Heart right ventricle (tissue), 16 donors: ENCODE data around the gene UTP11. TPM values are rescaled to one million over a fixed set of nuclear protein-coding genes. Genes with fewer than 3 reads are reported as not detected.

Source experiments
- ATAC-seq, 8 donors: fragments of 200-7000 bp; cut with Tn5 transposase; one replicate each; pipeline ENCODE4 v1.9.1; 2020; ENCODE audit warnings: mild to moderate bottlenecking in 8 of 8, moderate library complexity in 8 of 8, moderate number of reproducible peaks in 1 of 8
- DNase-seq, 2 donors: peaks; one replicate each; pipeline ENCODE4 v3.0.0-alpha.2; 2020
- H3K27ac ChIP-seq, 10 donors: fragments of 200-600 bp; sonication (generic) in 2 of 10; one replicate each; pipeline versions ENCODE4 v1.5.0 to v1.8.0; 2020 to 2022; ENCODE audit warnings: mild to moderate bottlenecking in 3 of 10
- H3K27me3 ChIP-seq, 7 donors: fragments of 200-600 bp; one replicate each; pipeline ENCODE4 v1.8.0; 2021 to 2022; ENCODE audit warnings: mild to moderate bottlenecking in 2 of 7
- H3K36me3 ChIP-seq, 9 donors: fragments of 200-600 bp; sonication (generic) in 1 of 9; one replicate each; pipeline versions ENCODE4 v1.5.0 to v1.8.0; 2020 to 2022; ENCODE audit warnings: mild to moderate bottlenecking in 2 of 9
- H3K4me1 ChIP-seq, 9 donors: fragments of 200-600 bp; sonication (generic) in 1 of 9; one replicate each; pipeline versions ENCODE4 v1.5.0 to v1.8.0; 2020 to 2022; ENCODE audit warnings: mild to moderate bottlenecking in 4 of 9
- H3K4me3 ChIP-seq, 10 donors: fragments of 200-600 bp; sonication (generic) in 2 of 10; one replicate each; pipeline versions ENCODE4 v1.5.0 to v1.8.0; 2020 to 2022; ENCODE audit warnings: mild to moderate bottlenecking in 7 of 10, moderate library complexity in 2 of 10
- H3K9me3 ChIP-seq, 11 donors: fragments of 200-600 bp in 10 of 11; sonication (generic) in 2 of 11; one replicate each; pipeline versions ENCODE4 v1.5.0 to v1.8.0; 2013 to 2022; ENCODE audit warnings: mild to moderate bottlenecking in 2 of 11, control low read depth in 1 of 11, moderate library complexity in 1 of 11
- CTCF ChIP-seq, 9 donors: fragments of 200-600 bp; sonication (generic) in 2 of 9; IDR thresholded peaks; one replicate each; pipeline versions ENCODE4 v1.5.0 to v1.8.0; 2021 to 2022; ENCODE audit warnings: antibody characterized with exemption in 9 of 9, mild to moderate bottlenecking in 5 of 9, moderate library complexity in 1 of 9
- WGBS, 2 donors: extraction: QIAGEN DNeasy Blood & Tissue Kit; methylation state at CpG; one replicate each; pipeline ENCODE4 v1.1.7; 2013; ENCODE audit warnings: inconsistent platforms in 1 of 2; 5-methylcytosine and 5-hydroxymethylcytosine counted together
- intact Hi-C, 10 donors: fragments of 100-400 bp; cut with DNase I; formaldehyde crosslinking; loops; one replicate each; pipeline versions ENCODE4 v1.11.1 to v1.14.2; 2022
- polyA plus RNA-seq, 2 donors: library from polyadenylated mRNA; stranded (reverse); fragments of 200-250 nt; gene quantifications; one replicate each; pipeline ENCODE4 v1.2.3, GENCODE V29; 2013
- total RNA-seq, 10 donors: library from RNA; stranded (reverse); fragmentation: NEBNext Ultra II Directional in 3 of 10; extraction: Animal tissue kit (Norgen Biotek cat#: 25700) in 3 of 10; gene quantifications; one replicate each; pipeline versions ENCODE4 v1.2.1 to v1.2.4, GENCODE V29; 2021 to 2023
- donor health status: Arrhythmogenic right ventricular cardiomyopathy.
- donor health status: ischemic (EF 13 %, LVEDD 7.1; RV severe dilation, severe dysfunction).
- donor health status: healthy with polysubstance abuse.
- donor health status: DM: no; HTN: yes; CAD: no.
- donor health status: DM: no; HTN: no; CAD: no.
- donor health status: ischemic (EF 25% LVEDD 6.9; RV normal size, moderate dysfunction).
- donor health status: ischemic (EF 25% LVEDD 5.7; RV mildly dilated, moderate dysfunction).
- donor health status: healthy.
- donor health status: DM: yes; HTN: yes; CAD: no.
- donor health status: Ischemic cardiomyopathy.
- donor health status: ischemic (EF 35%, LVEDD 5.7; RV mildly dilated, moderate dysfunction).
- donor health status: nonischemic (EF 11% LVEDD 7.7; RV severe dilation, severe dysfunction).
- donor health status: DM: yes; HTN: yes; CAD: no.
- donor health status: PGD.
- donor health status: ischemic (EF 29% LVEDD 5.4; RV normal size, mild dysfunction).
- donor health status: nonischemic (EF 23%, LVEDD 6.1; RV moderate dilation, normal function).

UTP11 gene
- total and polyA plus RNA-seq, 12 donors: 22.9 to 59.8 (median 35.8) TPM

GRCh38 chr1:38053416-38054091 lies 41.0 kb downstream of the UTP11 start:
- 57 to 63% methylated on average over 7 of the region's 7 CpGs for WGBS, 2 donors
- no peaks in the 10 kb centered on the region for H3K36me3 ChIP-seq
- DNase-seq: no peak
- H3K27me3 ChIP-seq: peaks cover 0 to 31% (median 23%) of the 10 kb centered on the region in 7 donors
- H3K9me3 ChIP-seq: no peaks in the 10 kb centered on the region
- no peak for ATAC-seq
- H3K4me1 ChIP-seq: no peaks in the 10 kb centered on the region
- intact Hi-C loops: loop anchor here in 1 of 10 donors (5.0 kb wide), 1 partner anchor 1304 kb away; no protein-coding TSS in a partner anchor
- H3K27ac ChIP-seq: no peak overlapping the region
- H3K4me3 ChIP-seq: no peak overlapping the region
- no peak for TF ChIP-seq CTCF (IDR thresholded peaks at IDR 0.05)

GRCh38 chr1:38055398-38055797 lies 42.9 kb downstream of the UTP11 start:
- no peak for TF ChIP-seq CTCF (IDR thresholded peaks at IDR 0.05)
- 84 to 87% methylated on average over 3 of the region's 3 CpGs for WGBS, 2 donors
- intact Hi-C loops: no loop called here

GRCh38 chr1:38055965-38056364 lies 43.4 kb downstream of the UTP11 start:
- intact Hi-C loops: no loop called here
- no peak overlapping the region for H3K4me3 ChIP-seq
- ATAC-seq (no peak), DNase-seq (no peak)
- no peak for TF ChIP-seq CTCF (IDR thresholded peaks at IDR 0.05)
- no peaks in the 10 kb centered on the region for H3K4me1 ChIP-seq
- 72 to 77% methylated on average over 4 of the region's 4 CpGs for WGBS, 2 donors
- no peak overlapping the region for H3K27ac ChIP-seq
- H3K9me3 ChIP-seq: no peaks in the 10 kb centered on the region
- no peaks in the 10 kb centered on the region for H3K36me3 ChIP-seq
- H3K27me3 ChIP-seq: peaks cover 0 to 24% (median 21%) of the 10 kb centered on the region in 7 donors

More at GRCh38 chr1:38055398-38055797, 42.9 kb downstream of the UTP11 start:
- H3K9me3 ChIP-seq: no peaks in the 10 kb centered on the region
- ATAC-seq (no peak), DNase-seq (no peak)
- peaks cover 0 to 24% (median 21%) of the 10 kb centered on the region in 7 donors for H3K27me3 ChIP-seq
- H3K4me1 ChIP-seq: no peaks in the 10 kb centered on the region
- H3K36me3 ChIP-seq: no peaks in the 10 kb centered on the region
- H3K27ac ChIP-seq: no peak overlapping the region
- H3K4me3 ChIP-seq: no peak overlapping the region

GRCh38 chr1:38059635-38060250 lies 47.2 kb downstream of the UTP11 start:
- Histone ChIP-seq H3K4me1 (no peaks in the 10 kb centered on the region), H3K27me3 (peaks cover 0 to 9% (median 2%) of the 10 kb centered on the region in 7 donors), H3K9me3 (no peaks in the 10 kb centered on the region), H3K36me3 (no peaks in the 10 kb centered on the region), H3K4me3 (no peak overlapping the region), H3K27ac (no peak overlapping the region)
- no peak for TF ChIP-seq CTCF (IDR thresholded peaks at IDR 0.05)
- WGBS, 2 donors: 71 to 78% methylated on average over 6 of the region's 6 CpGs
- no peak for DNase-seq
- ATAC-seq: peak in 1 of 8 donors; percentile 38
- intact Hi-C loops: no loop called here
